HG02943 (cell line): ENCODE data around the gene SERPINF2.
"Not testable (repeated sequence)": the region's sequence is repeated elsewhere in the genome, so short reads cannot be mapped to it uniquely, and the experiment has no call there.

Experiments used
- ATAC-seq: cut with Tn5 transposase; IDR thresholded peaks from one replicate; pipeline ENCODE4 v1.9.1; 2021; ENCODE audit warnings: mild to moderate bottlenecking, low read depth, moderate library complexity; ENCODE audit not compliant: unreplicated experiment

The SERPINF2 gene

GRCh38 chr17:1759529-1759928 lies 16.9 kb downstream of the SERPINF2 start:
- no peak for ATAC-seq

GRCh38 chr17:1762233-1762900 lies 19.7 kb downstream of the SERPINF2 start:
- ATAC-seq = no peak

- no peak for ATAC-seq
Observed at GRCh38 chr17:1762901-1763898, 20.5 kb downstream of the SERPINF2 start.

- ATAC-seq = no peak
Observed at GRCh38 chr17:1764284-1764683, 21.6 kb downstream of the SERPINF2 start.

- not testable (repeated sequence) for ATAC-seq
Observed at GRCh38 chr17:1764705-1765104, 22.0 kb downstream of the SERPINF2 start.

GRCh38 chr17:1765576-1765975 lies 22.9 kb downstream of the SERPINF2 start:
- ATAC-seq = no peak

- ATAC-seq = no peak
Observed at GRCh38 chr17:1766382-1767135, 23.9 kb downstream of the SERPINF2 start.

GRCh38 chr17:1767358-1767757 lies 24.7 kb downstream of the SERPINF2 start:
- no peak for ATAC-seq

- no peak for ATAC-seq
Observed at GRCh38 chr17:1769822-1770477, 27.3 kb downstream of the SERPINF2 start.

GRCh38 chr17:1773000-1773695 lies 30.5 kb downstream of the SERPINF2 start:
- not testable (repeated sequence) for ATAC-seq

GRCh38 chr17:1773696-1774181 lies 31.1 kb downstream of the SERPINF2 start:
- no peak for ATAC-seq

GRCh38 chr17:1774390-1775176 lies 31.9 kb downstream of the SERPINF2 start:
- no peak for ATAC-seq

GRCh38 chr17:1776328-1776727 lies 33.7 kb downstream of the SERPINF2 start:
- ATAC-seq = no peak

- no peak for ATAC-seq
Observed at GRCh38 chr17:1776857-1777256, 34.2 kb downstream of the SERPINF2 start.

GRCh38 chr17:1779571-1780131 lies 37.0 kb downstream of the SERPINF2 start:
- no peak for ATAC-seq

- ATAC-seq = no peak
Observed at GRCh38 chr17:1782171-1782567, 39.5 kb downstream of the SERPINF2 start.

GRCh38 chr17:1783271-1783670 lies 40.6 kb downstream of the SERPINF2 start:
- no peak for ATAC-seq

GRCh38 chr17:1783834-1784611 lies 41.4 kb downstream of the SERPINF2 start:
- ATAC-seq = no peak
